GM21576 (cell line): ENCODE measurements around the gene SLC12A6.
A peak's percentile ranks its signal among the peaks of the same experiment; 100 is the strongest.
"Not testable (repeated sequence)": the region's sequence is repeated elsewhere in the genome, so short reads cannot be mapped to it uniquely, and the experiment has no call there.

ENCODE experiments used
- ATAC-seq: cut with Tn5 transposase; IDR thresholded peaks from one replicate; pipeline ENCODE4 v1.9.1; 2021; ENCODE audit warnings: mild to moderate bottlenecking, moderate library complexity; ENCODE audit not compliant: unreplicated experiment

The SLC12A6 gene

GRCh38 chr15:34358367-34358766 lies 20.8 kb upstream of the SLC12A6 start:
- no peak for ATAC-seq

GRCh38 chr15:34357653-34358052 lies 20.1 kb upstream of the SLC12A6 start:
- no peak for ATAC-seq

- ATAC-seq: no peak
Measured at GRCh38 chr15:34355241-34355640, 17.7 kb upstream of the SLC12A6 start.

- no peak for ATAC-seq
Measured at GRCh38 chr15:34354286-34354685, 16.7 kb upstream of the SLC12A6 start.

GRCh38 chr15:34353627-34354026 lies 16.0 kb upstream of the SLC12A6 start:
- ATAC-seq: no peak

- ATAC-seq: not testable (repeated sequence)
Measured at GRCh38 chr15:34352996-34353395, 15.4 kb upstream of the SLC12A6 start.

GRCh38 chr15:34349769-34350168 lies 12.2 kb upstream of the SLC12A6 start:
- no peak for ATAC-seq

GRCh38 chr15:34348735-34349300 lies 11.2 kb upstream of the SLC12A6 start:
- ATAC-seq: no peak

GRCh38 chr15:34347951-34348638 lies 10.5 kb upstream of the SLC12A6 start:
- ATAC-seq: no peak

GRCh38 chr15:34342737-34343575 lies 5.4 kb upstream of the SLC12A6 start, which contains the start of the genes NOP10 and NUTM1:
TSS of gene NOP10 (minus strand) at chr15:34343136. CDS start at chr15:34343073, 63 bp downstream.
TSS of gene NUTM1 (plus strand) at chr15:34343315. CDS start at chr15:34343697, 382 bp downstream.
- ATAC-seq: peak; percentile 85

- not testable (repeated sequence) for ATAC-seq
Measured at GRCh38 chr15:34342213-34342736, 4.7 kb upstream of the SLC12A6 start.

GRCh38 chr15:34341381-34342212 lies 4.0 kb upstream of the SLC12A6 start:
- ATAC-seq: no peak

- ATAC-seq: no peak
Measured at GRCh38 chr15:34339946-34340345, 2.4 kb upstream of the SLC12A6 start.

GRCh38 chr15:34338347-34338746 lies 766 bp upstream of the SLC12A6 start:
- no peak for ATAC-seq

GRCh38 chr15:34336991-34337556 lies 507 bp downstream of the SLC12A6 start:
- ATAC-seq: no peak

GRCh38 chr15:34336231-34336990 lies 1.2 kb downstream of the SLC12A6 start:
- no peak for ATAC-seq

GRCh38 chr15:34335176-34336032 lies 2.2 kb downstream of the SLC12A6 start:
- ATAC-seq: no peak

GRCh38 chr15:34334672-34335071 lies 2.9 kb downstream of the SLC12A6 start:
- no peak for ATAC-seq
